ENCODE data around the gene CAV3.
A peak's percentile ranks its signal among the peaks of the same experiment; 100 is the strongest.

CAV3 gene

DNA sequence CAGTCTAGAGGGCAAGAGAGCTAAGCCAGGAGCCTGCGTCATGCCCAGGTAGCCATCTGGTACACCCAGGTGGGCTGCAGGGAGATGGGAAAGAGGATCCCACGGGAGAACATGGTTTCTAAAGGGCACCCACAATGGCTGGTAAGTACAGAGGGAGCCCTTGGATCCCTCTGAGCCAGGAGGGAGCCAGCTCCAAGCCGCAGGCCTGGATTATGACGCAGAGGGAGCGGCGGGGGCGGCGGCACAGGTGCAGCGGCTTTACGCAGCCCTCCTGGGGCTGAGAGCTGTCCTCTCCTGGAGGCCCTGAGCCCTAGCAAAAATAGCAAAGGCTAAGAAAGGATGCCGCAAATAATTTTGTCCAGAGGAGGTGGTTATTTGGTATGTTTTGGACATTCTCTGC, 2.8 kb downstream of the CAV3 start:
- no peak for DNase-seq (ENCODE audit: low spot score)

DNA sequence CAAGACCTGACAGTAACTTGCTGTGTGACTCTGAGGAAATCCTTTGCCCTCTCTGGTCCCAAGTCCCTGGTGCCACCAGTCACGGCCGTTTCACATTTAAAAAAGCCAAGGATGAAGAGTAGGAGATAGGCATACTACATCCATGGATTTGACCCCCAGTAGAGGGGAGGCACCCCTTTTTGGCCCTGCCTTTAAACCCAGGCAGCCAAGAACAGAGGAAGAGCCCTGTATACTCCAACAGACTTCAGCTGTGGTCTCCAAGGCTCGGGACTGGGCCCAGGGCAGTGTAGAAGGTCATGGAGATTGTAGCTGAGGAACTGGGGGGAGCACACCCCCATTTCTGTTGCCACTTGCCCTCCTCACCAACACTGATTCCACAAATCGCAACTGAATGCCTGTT, 3.7 kb downstream of the CAV3 start:
- no peak for DNase-seq (ENCODE audit: low spot score)

DNA sequence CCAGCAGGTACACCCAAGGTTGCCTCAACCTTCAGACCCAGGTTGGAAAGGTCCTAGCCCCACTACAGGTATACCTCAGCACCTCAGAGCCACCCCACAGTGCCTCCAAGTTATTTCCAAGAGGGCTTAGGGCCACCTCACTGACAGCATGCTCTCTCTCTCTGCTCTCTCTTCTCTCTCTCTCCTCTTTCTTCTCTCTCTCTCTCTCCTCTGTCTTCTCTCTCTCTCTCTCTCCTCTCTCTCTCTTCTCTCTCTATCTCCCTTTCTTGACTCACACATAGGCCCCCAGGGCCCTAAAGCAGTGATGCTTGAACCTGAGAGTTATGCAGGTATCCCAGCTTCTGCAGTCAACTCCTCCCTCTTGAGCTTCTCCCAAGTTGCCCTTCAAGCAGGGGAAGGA, 4.2 kb downstream of the CAV3 start:
- DNase-seq (ENCODE audit: low spot score) = no peak

DNA sequence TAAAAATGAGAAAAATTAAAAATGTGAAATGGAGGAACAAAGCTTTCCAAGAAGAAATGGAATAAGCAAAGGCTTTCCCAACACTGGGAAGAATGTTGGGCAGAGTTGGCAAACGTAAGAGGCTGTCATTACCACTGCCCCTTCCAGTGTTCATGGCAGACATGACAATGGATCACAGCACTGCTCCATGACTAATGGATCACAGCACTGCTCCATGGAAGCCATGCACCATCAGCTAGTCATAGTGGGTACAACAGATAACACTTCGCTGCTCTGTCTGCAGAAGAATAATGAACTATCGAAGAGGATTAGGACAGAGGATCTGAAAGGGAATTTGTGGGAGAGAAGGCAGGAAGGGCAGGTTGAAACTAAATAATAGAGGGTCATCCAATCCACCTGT, 5.0 kb downstream of the CAV3 start:
- DNase-seq (ENCODE audit: low spot score) = no peak

DNA sequence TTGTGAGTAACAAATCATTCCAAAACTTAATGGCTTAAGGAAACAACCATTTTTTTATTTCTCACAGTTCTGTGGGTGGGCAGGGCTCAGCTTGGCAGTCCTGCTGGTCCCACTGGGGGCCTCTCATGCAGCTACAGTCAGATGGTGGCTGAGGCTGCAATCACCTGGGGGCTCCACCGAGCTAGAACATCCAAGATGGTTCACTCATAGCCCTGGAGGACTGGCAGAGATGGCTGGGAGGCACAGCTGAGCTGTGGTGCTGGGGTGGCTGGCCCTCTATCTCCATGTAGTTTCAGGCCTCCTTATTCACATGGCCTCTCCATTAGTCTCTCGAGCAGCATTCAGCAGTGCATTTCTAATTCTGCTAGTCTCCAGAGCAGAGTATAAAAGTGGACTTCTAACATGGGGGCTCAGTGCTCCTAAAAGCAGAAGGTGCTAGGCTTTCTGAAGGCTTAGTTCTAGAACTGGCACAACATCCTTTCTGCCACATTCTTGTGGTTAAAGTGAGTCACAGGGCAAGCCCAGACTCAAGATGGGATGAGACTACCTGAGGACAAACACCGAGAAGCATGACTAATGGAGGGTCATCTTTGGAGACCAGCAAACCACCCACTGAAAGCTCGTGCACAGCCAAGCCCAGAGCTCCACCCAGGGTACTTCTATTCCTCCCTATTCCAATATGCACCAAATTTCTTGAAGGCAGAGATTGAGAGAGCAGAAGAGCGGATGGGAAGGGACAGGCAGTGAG, 6.3 kb downstream of the CAV3 start:
- DNase-seq (ENCODE audit: low spot score) = no peak

DNA sequence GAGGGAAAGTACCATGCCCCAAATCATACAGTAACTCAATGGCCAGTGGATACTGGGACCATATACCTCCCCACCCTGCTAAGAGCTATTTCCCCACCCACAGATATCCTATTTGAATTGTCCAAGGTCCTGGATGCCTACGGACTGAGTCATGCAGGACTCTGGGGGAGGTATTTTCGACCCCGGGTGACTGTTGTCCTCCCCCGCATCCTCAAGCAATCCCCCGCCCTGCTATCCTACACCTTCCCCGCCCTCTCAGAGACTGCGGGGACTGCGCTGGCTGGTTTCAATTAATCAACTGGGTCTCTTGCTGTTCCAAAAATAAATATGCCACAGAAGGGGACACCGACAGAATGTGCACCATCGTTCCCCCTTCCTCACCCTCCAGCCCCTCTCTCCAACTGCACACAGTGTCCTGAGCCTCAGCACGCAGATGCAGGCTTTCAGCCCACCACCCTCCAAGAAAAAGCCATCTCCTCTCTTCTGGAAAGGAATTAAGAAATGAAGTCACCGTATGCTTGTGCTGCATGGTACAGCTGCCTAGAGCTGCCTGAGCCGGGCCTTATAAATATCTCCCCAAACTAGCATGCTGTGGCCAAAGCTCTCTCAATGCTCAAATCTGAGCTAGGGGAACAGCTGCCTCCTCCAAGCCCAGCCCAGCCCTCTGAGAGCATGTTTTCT, 8.1 kb downstream of the CAV3 start:
- peak; percentile 64 for DNase-seq (ENCODE audit: low spot score)

DNA sequence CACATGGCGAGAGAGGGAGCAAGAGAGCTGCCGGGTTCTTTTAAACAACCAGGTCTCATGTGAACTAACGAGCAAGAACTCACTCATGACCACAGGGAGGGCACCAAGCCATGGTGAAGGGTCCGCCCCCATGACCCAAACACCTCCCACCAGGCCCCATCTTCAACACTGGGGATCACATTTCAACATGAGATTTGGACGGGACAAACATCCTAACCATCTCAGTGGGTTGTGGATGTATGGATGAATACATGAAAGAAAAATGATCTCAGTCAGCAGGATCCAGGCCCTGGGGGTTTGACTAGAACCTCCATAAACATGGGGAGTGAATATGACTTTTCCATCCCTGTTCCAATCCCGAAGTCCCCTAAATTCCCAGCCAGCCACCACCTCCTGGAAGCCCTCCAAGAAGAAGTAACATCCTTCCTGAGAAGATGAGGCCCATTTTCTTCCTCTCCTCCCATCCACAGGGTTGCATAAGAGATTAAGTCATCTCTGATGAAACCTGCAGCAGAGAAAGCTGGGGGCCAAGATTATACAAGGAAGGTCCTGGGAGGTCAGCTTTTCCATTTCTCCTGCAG, 9.5 kb downstream of the CAV3 start:
- DNase-seq (ENCODE audit: low spot score) = no peak

DNA sequence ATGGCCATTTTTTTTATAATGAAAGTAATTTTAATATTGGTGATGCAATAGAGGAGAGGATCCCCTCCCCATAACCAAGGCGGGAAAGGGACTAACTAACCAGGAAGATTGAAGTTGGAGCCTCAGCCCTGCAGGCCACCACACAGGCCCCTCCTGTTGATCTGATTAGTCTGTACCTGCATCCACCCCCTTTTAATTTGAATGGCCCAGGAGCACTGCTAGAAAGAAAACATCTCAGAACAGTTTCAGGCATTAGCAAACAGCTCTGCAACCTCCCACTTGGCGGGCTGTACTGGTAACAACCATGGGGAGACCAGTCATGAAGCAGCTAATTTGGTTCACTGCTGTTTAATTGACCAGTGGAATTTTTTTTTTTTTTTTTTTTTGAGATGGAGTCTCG, 10.3 kb downstream of the CAV3 start:
- DNase-seq (ENCODE audit: low spot score) = no peak

DNA sequence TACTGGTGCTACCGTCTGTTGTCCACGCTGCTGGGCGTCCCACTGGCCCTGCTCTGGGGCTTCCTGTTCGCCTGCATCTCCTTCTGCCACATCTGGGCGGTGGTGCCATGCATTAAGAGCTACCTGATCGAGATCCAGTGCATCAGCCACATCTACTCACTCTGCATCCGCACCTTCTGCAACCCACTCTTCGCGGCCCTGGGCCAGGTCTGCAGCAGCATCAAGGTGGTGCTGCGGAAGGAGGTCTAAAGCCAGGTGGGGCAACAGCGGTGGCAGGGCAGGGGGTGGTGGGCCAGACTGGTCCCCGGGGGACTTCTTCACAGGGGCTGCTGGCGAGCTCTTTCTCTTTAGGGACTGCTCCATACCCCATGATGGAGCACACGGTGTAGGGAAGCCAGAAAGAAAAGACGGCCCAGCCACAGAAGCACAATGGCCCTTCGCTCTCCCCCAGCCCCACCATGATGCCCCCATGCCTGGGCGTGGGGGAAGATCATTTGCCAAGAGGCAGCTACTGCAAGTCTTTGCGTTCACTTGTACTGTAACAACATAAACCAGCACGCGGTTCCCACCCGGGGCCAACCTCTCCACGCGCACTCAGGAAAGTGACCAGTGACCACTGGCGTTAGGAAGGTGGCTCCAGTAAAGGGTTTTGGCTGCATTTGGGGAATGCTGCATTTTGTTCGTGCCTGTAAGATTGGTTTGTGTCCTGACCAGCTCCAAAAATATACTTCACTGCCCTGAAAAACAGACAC, 12.2 kb downstream of the CAV3 start:
- DNase-seq (ENCODE audit: low spot score) = no peak

DNA sequence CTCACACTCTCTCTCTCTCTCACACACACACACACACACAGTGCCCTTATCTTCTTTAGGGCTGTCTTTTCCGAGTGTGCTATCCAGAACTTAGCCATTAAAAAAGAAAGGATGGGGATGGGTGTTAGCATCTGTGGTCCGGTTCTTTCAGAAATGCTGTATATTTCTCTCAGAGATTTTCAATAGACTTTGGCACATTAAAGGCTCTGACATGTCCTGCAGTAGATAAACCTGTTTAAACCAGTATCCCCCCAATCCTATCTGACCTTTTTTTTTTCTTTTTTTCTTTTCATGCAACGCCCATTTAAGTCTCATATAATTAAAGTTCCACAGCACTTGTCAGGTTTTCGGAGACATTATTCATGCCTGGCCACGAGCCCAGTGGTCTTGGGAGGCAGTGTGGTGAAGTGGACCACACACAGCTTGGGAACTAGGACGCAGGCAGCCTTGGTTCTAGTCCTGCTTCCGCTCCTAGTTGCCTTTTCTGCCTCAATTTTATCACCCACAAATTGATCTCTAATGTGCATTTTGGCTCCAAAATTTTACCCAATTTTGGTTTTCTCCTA, 13.3 kb downstream of the CAV3 start:
- DNase-seq (ENCODE audit: low spot score) = no peak

DNA sequence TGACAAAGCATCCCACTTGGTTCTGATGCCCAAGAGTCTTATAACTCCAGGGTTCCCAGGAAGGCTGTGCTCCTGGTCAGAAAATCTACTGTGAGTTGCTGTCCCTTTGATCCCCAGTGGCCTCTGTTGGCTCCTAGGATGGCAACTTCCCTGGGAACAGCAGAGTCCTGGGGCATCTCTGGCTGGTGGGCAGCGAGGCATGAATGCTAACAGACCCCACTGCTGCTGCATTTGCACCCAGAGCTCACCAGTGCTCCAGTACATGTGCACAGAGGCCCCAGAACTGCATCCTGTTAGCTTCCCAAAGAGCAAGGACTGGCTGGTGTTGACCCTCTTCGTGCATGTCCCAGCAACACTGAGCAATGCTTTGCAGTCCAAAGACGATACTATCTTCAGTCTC, 15.7 kb downstream of the CAV3 start:
- DNase-seq (ENCODE audit: low spot score) = no peak

DNA sequence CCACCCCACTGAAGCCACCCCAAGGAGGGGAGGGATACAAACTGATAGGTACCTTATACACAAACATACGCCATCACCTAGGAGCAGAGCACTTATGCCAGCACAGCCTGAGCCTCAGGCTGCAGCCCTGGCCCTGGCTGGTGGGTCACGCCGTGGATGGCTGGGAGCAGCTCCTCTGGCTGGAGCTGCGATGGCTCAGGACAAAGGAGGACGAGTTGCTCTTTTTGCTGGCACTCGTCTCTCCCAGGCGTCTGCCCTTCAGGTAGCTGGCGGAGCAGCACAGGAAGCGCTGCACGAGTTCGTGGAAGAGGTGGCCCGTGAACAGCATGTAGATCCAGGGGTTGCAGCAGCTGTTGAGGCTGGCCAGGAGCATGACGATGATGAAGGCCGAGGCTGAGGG, 19.2 kb downstream of the CAV3 start:
- DNase-seq (ENCODE audit: low spot score) = no peak

DNA sequence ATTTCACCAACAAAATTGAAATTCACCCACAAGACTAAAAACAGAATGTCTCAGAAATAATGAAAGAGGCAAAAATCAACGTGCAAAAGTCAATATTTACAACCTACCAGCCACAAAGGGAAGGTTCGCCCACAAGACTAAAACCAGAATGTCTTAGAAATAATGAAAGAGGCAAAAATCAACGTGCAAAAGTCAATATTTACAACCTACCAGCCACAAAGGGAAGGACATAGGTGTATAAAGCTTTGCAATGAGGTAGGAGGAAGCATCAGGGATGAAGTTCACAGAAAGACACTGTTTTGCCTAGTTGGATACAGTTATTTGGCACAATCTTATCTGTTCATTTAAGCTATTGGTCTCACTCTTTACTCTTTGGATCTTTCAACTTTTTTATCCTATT, 21.5 kb downstream of the CAV3 start:
- DNase-seq (ENCODE audit: low spot score) = no peak

DNA sequence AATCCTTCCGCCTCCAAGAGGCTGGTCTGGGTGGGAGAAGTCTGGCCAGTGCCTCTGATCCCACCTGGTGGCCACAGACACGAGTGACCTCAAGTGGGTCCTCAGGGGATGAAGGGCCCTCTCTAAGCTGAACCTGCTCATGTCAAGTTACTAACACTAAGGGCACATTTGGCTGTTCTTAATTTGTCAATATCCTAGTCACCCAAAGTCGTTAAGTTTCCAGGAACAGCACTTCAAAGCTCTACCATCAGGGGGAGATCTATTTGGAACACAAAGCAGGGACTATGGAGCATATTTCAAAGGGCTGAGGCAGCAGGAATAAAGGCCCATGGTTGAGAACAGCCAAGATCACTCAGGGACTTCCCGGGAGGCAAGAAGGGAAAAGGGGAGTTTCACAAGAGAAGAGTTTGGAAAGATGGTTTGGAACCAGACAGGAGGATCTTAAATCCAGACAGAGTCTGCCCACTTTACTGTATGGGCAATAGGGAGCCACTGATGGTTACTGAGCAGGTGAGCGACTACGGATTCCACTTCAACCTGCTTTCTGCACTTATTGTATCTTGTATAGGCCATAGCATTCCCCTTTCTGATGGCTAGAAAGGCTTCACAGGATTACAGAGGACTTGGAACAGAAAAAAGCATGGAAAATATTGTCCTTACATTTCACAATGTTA, 22.1 kb downstream of the CAV3 start:
- no peak for DNase-seq (ENCODE audit: low spot score)

DNA sequence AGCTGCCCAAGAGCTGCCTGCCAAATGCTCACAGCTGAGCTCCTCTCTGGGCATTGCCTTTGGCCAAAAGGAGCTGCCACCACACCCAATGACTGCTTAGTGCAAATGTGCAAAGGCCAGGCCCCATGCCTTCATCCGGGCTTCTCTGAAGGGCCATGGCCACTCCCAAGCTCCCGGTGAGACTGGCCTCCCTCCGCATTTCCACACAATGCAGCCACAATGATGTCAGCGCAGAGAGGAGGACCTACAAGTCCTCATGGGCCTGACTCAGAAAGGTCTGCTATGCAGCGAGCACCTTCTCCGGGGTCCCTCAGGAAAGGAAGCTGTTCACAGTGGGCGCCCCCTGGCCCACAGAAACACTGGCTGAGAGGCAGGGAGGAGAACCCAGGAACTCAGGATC, 23.1 kb downstream of the CAV3 start:
- DNase-seq (ENCODE audit: low spot score) = no peak

DNA sequence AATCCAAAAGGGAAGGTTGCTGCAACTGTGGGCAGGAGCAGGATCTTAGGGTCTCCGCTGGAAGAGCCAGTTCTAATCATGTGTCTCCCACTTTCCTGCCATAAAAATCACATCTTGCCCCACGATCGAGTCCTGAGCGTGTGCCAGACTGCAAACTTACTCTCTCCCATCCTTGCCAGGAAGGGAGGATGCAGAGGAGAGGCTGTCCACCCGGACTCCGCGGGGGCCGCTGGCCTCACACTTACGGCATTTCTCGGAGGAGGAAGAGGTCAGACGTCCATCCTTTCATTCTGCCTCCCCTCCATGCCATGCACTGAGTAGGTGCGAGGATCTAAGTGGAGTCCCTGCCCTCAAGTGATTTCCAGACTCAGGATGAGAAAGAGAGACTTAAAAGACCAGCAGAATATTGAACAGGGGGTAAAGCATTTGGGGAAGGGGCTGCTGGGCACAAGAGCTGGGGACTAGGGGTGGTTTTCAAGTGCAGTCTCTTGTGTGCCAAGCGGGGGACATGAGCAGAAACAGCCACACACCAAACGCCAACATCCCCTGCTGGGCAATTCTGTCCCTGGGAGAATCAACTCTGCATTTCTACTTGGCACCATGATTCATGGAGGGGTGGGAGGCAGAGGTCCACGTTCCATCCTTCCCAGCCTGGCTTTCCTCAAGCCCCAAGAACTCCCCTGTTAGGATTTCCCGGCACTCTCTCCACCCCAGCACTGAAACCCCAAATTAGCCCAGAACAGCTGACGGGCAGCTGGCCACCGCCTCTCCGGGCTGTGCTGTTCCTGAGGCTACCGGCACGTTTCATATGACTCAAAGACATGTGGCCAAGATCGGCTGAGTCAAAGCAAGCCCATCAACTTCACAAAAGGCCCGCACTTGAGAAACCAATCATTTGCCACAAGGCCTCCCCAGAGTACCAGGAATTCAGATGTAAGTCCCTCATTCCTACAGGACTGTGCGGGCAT, 24.2 kb downstream of the CAV3 start:
- DNase-seq (ENCODE audit: low spot score) = no peak

DNA sequence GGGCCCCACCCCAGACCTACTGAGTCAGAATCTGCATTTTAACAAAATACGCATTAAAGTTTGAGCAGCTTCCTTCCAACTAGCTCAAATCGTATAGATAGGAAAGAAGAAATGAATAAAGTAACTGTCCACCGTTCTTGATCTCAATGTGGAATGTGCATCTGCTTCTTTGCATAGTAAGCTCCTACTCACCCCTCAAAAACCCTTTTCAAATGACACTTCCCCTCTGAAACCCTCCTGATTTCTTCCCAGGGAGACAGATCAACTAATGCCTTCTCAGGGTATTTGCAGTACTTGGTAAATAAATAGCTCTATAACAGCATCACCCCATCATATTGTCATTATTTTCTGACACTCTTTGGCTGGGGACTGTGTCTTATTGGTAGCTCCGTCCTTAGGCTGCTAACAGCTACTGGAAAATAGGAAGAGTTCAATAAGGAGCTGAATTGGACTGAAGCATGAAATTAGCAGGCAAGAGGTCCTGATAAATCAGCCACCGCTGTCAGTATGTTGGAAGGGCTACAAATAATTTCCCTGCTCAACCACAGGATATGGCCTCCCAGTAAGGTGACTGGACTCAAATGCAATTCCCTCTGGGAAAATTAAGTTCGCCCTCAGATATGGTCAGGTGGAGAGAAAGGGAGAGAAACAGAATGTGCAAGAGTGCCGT, 25.6 kb downstream of the CAV3 start:
- no peak for DNase-seq (ENCODE audit: low spot score)

DNA sequence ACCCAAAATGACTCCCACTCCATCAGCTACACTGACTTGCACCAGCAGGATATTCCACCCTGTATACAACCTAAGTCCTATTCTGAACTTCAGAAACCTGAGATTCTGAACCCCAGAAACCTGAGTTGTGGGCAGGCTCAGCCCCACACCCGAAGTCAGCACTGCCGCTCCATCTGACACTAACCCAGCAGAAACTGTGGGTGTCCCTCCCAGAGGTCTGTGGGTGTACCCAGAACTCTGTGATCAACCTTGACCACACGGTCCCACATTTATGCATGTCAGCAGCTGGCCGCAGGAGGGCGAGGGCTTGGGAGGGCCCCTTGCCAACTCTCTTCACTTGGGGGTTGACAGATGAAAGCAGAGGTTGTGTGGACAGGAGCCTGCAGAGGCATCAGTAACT, 26.5 kb downstream of the CAV3 start:
- no peak for DNase-seq (ENCODE audit: low spot score)

DNA sequence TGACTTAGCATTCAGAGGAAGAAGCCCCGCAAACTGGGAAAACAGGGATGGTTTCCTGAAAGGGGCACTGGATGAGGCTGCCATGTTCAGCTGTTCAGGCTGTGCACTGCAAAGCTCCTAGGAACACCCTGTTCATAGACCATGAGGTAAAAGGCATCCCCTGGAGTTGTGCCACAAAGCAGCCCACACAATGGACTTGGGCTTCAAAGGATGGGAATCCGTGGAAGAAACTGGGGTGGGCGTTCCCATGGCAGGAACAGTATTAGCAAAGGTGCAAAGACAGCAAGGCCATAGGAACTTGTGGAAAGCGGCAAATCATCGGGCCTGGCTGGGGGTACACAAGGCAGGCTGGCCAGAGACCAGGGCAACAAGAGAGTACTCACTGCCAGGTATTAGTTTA, 26.9 kb downstream of the CAV3 start:
- DNase-seq (ENCODE audit: low spot score) = no peak

DNA sequence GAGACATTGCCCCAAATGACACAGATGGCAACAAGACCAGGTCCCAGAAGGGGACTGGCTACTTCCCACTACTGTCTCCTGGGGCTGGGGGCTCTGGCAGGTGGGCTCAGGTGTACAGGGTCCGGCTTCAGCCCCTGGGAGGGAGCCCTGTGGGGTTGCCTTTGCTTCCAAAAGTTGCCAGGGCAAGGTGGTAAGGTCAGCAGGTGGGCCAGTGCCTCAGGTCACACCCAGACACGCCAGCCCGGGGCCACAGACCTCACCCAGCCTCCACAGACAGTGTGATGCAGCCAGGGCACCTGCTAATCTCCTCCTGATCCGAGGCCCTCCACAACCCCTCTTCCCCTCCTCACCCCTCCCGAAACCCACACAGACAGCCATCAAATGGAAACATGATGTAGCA, 28.3 kb downstream of the CAV3 start:
- DNase-seq (ENCODE audit: low spot score) = peak; percentile 32
